Mesenchymal stem cell (in vitro differentiated cells and primary cell): ENCODE measurements around the gene LPP.

Experiments used
- DNase-seq: peaks from one replicate; pipeline ENCODE4 v3.0.0-alpha.2; 2013
- H2AFZ ChIP-seq: one replicate; pipeline ENCODE4 v1.6.1; 2013; ENCODE audit warnings: low read depth, mild to moderate bottlenecking, control low read depth, inconsistent platforms, low read length, moderate library complexity
- H2AK5ac ChIP-seq: 2 replicates; pipeline ENCODE4 v1.6.1; 2013; ENCODE audit warnings: low read length, moderate library complexity, mild to moderate bottlenecking, inconsistent platforms; ENCODE audit not compliant: severe bottlenecking
- H2BK120ac ChIP-seq: one replicate; pipeline ENCODE4 v1.6.1; 2013; ENCODE audit warnings: low read depth, mild to moderate bottlenecking, inconsistent platforms, low read length, moderate library complexity
- H2BK12ac ChIP-seq, 2 experiments: one replicate each; pipeline ENCODE4 v1.6.1; 2013; ENCODE audit warnings: inconsistent platforms in 2 of 2, low read length in 2 of 2, mild to moderate bottlenecking in 2 of 2, moderate library complexity in 2 of 2, control low read depth in 1 of 2
- H2BK15ac ChIP-seq: one replicate; pipeline ENCODE4 v1.6.1; 2013; ENCODE audit warnings: mild to moderate bottlenecking, low read depth, inconsistent platforms; ENCODE audit not compliant: poor library complexity, severe bottlenecking
- H2BK5ac ChIP-seq: 2 replicates; pipeline ENCODE4 v1.6.1; 2013; ENCODE audit warnings: low read depth, mild to moderate bottlenecking, low read length, control low read depth, inconsistent platforms; ENCODE audit not compliant: poor library complexity, severe bottlenecking
- H3K14ac ChIP-seq, 2 experiments: one replicate each; pipeline ENCODE4 v1.6.1; 2013; ENCODE audit warnings: inconsistent platforms in 2 of 2, low read length in 2 of 2, control low read depth in 1 of 2, mild to moderate bottlenecking in 1 of 2, moderate library complexity in 1 of 2
- H3K18ac ChIP-seq, 2 experiments: one replicate each; pipeline ENCODE4 v1.6.1; 2013; ENCODE audit warnings: inconsistent platforms in 2 of 2, low read length in 2 of 2, control low read depth in 1 of 2, low read depth in 1 of 2, mild to moderate bottlenecking in 1 of 2
- H3K23ac ChIP-seq, 2 experiments: one replicate each; pipeline ENCODE4 v1.6.1; 2013; ENCODE audit warnings: inconsistent platforms in 2 of 2, low read length in 2 of 2, mild to moderate bottlenecking in 2 of 2, moderate library complexity in 2 of 2, control low read depth in 1 of 2
- H3K27ac ChIP-seq: 2 replicates; pipeline ENCODE4 v1.5.1; 2013; ENCODE audit warnings: mild to moderate bottlenecking, moderate library complexity, low read length, control low read depth, inconsistent platforms; ENCODE audit not compliant: poor library complexity, severe bottlenecking
- H3K27me3 ChIP-seq, 2 experiments: 2 replicates each; pipeline versions ENCODE4 v1.6.1 to v1.7.0; 2013; ENCODE audit warnings: low read length in 2 of 2, mild to moderate bottlenecking in 2 of 2, moderate library complexity in 2 of 2, control low read depth in 1 of 2, inconsistent platforms in 1 of 2; ENCODE audit not compliant: control insufficient read depth in 1 of 2, insufficient read depth in 1 of 2
- H3K36me3 ChIP-seq, 2 experiments: 2 replicates each; pipeline versions ENCODE4 v1.6.1 to v1.7.0; 2013; ENCODE audit warnings: low read length in 2 of 2, control low read depth in 1 of 2, inconsistent platforms in 1 of 2, low read depth in 1 of 2, mild to moderate bottlenecking in 1 of 2; ENCODE audit not compliant: insufficient read depth in 2 of 2, control insufficient read depth in 1 of 2
- H3K4ac ChIP-seq, 2 experiments: one replicate each; pipeline ENCODE4 v1.6.1; 2013; ENCODE audit warnings: inconsistent platforms in 2 of 2, low read length in 2 of 2, mild to moderate bottlenecking in 2 of 2, moderate library complexity in 2 of 2, control low read depth in 1 of 2, low read depth in 1 of 2
- H3K4me1 ChIP-seq: 2 replicates; pipeline ENCODE4 v1.6.1; 2013; ENCODE audit warnings: low read depth, low read length, control low read depth; ENCODE audit not compliant: control insufficient read depth, insufficient read depth
- H3K4me2 ChIP-seq: 2 replicates; pipeline ENCODE4 v1.6.1; 2013; ENCODE audit warnings: low read length, mild to moderate bottlenecking, inconsistent platforms; ENCODE audit not compliant: poor library complexity, severe bottlenecking
- H3K4me3 ChIP-seq, 2 experiments: 2 replicates each; pipeline versions ENCODE4 v1.5.1 to v1.7.0; 2013; ENCODE audit warnings: low read length in 2 of 2, mild to moderate bottlenecking in 2 of 2, control low read depth in 1 of 2, low read depth in 1 of 2; ENCODE audit not compliant: insufficient read depth in 1 of 2
- H3K79me1 ChIP-seq: replicated peaks from 2 replicates; pipeline ENCODE4 v1.6.1; 2013; ENCODE audit warnings: mild to moderate bottlenecking, control low read depth, low read length, inconsistent platforms; ENCODE audit not compliant: poor library complexity, severe bottlenecking
- H3K9ac ChIP-seq: 2 replicates; pipeline ENCODE4 v1.7.0; 2013; ENCODE audit warnings: mild to moderate bottlenecking, low read length, moderate library complexity
- H3K9me3 ChIP-seq: 2 replicates; pipeline ENCODE4 v1.7.0; 2013; ENCODE audit warnings: mild to moderate bottlenecking, low read length; ENCODE audit not compliant: control insufficient read depth
- H4K8ac ChIP-seq: one replicate; pipeline ENCODE4 v1.6.1; 2013; ENCODE audit warnings: inconsistent platforms, mild to moderate bottlenecking, low read length, moderate library complexity
- H4K91ac ChIP-seq: one replicate; pipeline ENCODE4 v1.6.1; 2013; ENCODE audit warnings: mild to moderate bottlenecking, low read length, inconsistent platforms
- WGBS: methylation state at CpG from one replicate; pipeline ENCODE4 v1.1.7; 2013; ENCODE audit warnings: mixed read lengths; 5-methylcytosine and 5-hydroxymethylcytosine counted together

Gene LPP

GRCh38 chr3:188558343-188559071 is 404.6 kb downstream of the LPP start:
- Histone ChIP-seq H3K4me3 (no peak overlapping the region), H3K4me1 (peaks cover 2% of the 10 kb centered on the region), H3K23ac (no peak overlapping the region), H3K27me3 (no peaks in the 10 kb centered on the region), H3K27ac (peak overlapping the region; percentile 31), H2BK5ac (no peak overlapping the region), H2BK15ac (no peak overlapping the region), H3K79me1 (peaks cover 23% of the 10 kb centered on the region), H4K8ac (no peak overlapping the region), H2AFZ (no peak overlapping the region), H4K91ac (no peak overlapping the region), H3K9me3 (no peaks in the 10 kb centered on the region), H2AK5ac (peak overlapping the region; percentile 31), H3K4ac (no peak overlapping the region), H2BK12ac (no peak overlapping the region), H3K18ac (no peak overlapping the region), H3K36me3 (no peaks in the 10 kb centered on the region), H3K9ac (no peak overlapping the region), H3K14ac (no peak overlapping the region), H3K4me2 (no peak overlapping the region), H2BK120ac (no peak overlapping the region)
- DNase-seq = no peak
- 82% methylated on average over 2 of the region's 5 CpGs for WGBS

DNA sequence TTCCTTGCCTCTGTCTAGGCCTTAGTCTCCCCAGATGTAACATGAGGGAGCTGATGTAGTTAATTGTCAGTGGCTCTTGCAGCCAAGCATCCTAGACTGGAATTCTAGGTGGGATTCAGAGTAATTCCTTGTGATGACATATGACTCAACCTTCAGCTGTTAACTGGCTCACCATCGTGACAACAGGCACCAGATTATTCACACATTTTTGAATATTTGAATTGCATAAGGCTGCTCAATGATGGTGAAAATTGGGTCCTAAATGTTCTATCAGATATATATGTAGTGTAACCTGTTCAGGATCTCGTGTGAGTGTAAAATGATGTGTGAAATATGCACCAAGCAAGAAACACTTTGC is 405.1 kb downstream of the LPP start:
- no peak overlapping the region for H3K4me2 ChIP-seq

DNA sequence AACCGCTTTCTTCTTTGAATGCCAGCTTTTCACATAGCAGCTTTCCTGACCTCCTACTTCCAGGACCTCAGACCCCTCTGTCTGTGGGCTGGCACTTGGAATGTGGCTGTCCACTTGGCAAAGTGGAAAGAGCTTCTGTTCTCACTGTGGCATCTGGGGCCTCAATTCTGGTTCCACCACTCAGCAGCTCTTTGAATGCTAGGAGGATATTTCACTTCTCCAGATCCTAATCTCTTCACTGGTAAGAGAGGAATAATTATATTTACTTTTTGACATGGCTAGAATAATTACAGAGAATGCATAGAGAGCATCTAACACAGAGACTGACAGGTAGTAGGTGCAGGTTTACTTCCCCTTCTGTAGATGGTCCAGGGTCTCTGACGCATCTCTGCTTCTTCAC is 405.9 kb downstream of the LPP start:
- no peak overlapping the region for H3K4me3 ChIP-seq
- H3K36me3 ChIP-seq = no peaks in the 10 kb centered on the region
- H2AFZ ChIP-seq = no peak overlapping the region
- H2BK12ac ChIP-seq = no peak overlapping the region
- no peak overlapping the region for H3K9ac ChIP-seq
- peaks cover 2% of the 10 kb centered on the region for H3K4me1 ChIP-seq
- 100% methylated on average over 2 of the region's 2 CpGs for WGBS
- H3K23ac ChIP-seq = no peak overlapping the region
- H3K9me3 ChIP-seq = no peaks in the 10 kb centered on the region
- no peak overlapping the region for H3K14ac ChIP-seq
- peaks cover 28% of the 10 kb centered on the region for H3K79me1 ChIP-seq
- no peak overlapping the region for H2BK120ac ChIP-seq
- no peak overlapping the region for H3K27ac ChIP-seq
- no peak overlapping the region for H2BK15ac ChIP-seq
- no peak overlapping the region for H2BK5ac ChIP-seq
- H4K91ac ChIP-seq = no peak overlapping the region
- H3K27me3 ChIP-seq = no peaks in the 10 kb centered on the region
- H4K8ac ChIP-seq = no peak overlapping the region
- no peak for DNase-seq
- H3K4me2 ChIP-seq = no peak overlapping the region
- no peak overlapping the region for H3K4ac ChIP-seq
- H3K18ac ChIP-seq = no peak overlapping the region
- no peak overlapping the region for H2AK5ac ChIP-seq

More for the DNA sequence above, 405.1 kb downstream of the LPP start:
- Histone ChIP-seq H2AK5ac (peak overlapping the region; percentile 31), H2BK120ac (no peak overlapping the region), H3K9ac (no peak overlapping the region), H3K9me3 (no peaks in the 10 kb centered on the region), H3K79me1 (peaks cover 24% of the 10 kb centered on the region), H3K4ac (no peak overlapping the region), H3K4me3 (no peak overlapping the region), H2AFZ (no peak overlapping the region), H3K14ac (no peak overlapping the region), H3K27me3 (no peaks in the 10 kb centered on the region), H2BK12ac (no peak overlapping the region), H4K91ac (no peak overlapping the region), H3K18ac (no peak overlapping the region), H3K4me1 (peaks cover 2% of the 10 kb centered on the region), H2BK5ac (no peak overlapping the region), H4K8ac (no peak overlapping the region), H3K27ac (peak overlapping the region; percentile 22), H3K36me3 (no peaks in the 10 kb centered on the region), H3K23ac (no peak overlapping the region), H2BK15ac (no peak overlapping the region)
- no peak for DNase-seq
- WGBS = 100% methylated on average over 1 of the region's 2 CpGs

DNA sequence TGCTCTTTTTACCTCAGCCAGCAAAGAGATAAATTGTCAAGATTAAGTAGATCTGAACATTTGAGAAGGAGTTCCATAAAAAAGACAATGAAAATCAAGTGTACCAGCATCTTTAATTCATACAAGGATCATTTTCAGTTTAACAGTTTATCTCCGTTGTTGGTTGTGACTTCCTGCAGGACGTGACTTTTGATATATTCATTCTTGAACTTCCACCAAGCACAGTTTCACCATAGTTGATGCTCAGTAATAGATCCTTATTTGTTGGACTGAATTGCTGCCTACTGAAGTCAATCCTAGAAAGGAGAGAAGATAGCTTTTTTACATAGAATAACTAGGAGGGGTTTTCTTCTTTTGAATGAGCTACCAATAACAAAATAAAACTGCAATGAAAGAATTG is 408.2 kb downstream of the LPP start:
- Histone ChIP-seq H3K36me3 (no peaks in the 10 kb centered on the region), H3K14ac (no peak overlapping the region), H2BK12ac (no peak overlapping the region), H3K23ac (no peak overlapping the region), H3K4me1 (peaks cover 2% of the 10 kb centered on the region), H3K4me2 (no peak overlapping the region), H3K9me3 (no peaks in the 10 kb centered on the region), H3K18ac (no peak overlapping the region), H2AFZ (no peak overlapping the region), H4K8ac (no peak overlapping the region), H3K27ac (no peak overlapping the region), H3K4ac (no peak overlapping the region), H3K4me3 (no peak overlapping the region), H2BK15ac (no peak overlapping the region), H2AK5ac (no peak overlapping the region), H3K79me1 (peaks cover 24% of the 10 kb centered on the region), H2BK5ac (no peak overlapping the region), H4K91ac (no peak overlapping the region), H2BK120ac (no peak overlapping the region), H3K9ac (no peak overlapping the region), H3K27me3 (no peaks in the 10 kb centered on the region)
- WGBS = 100% methylated on average over 2 of the region's 2 CpGs
- no peak for DNase-seq
